T47D (cell line): ENCODE measurements around the gene MAML3.
A peak's percentile ranks its signal among the peaks of the same experiment; 100 is the strongest.

Experiments
- DNase-seq, 2 experiments: peaks; one replicate each; pipeline versions ENCODE4 v3.0.0 to v3.0.0-alpha.2; 2011 to 2012; ENCODE audit warnings: low read depth in 1 of 2, low spot score in 1 of 2
- JUND ChIP-seq: IDR thresholded peaks from 2 replicates; pipeline ENCODE4 v1.6.1; 2012; ENCODE audit warnings: low read depth
- in situ Hi-C: cut with HindIII; loops from 2 replicates; pipeline ENCODE4 v1.10.0; 2016; ENCODE audit warnings: low sequenced_read_pairs, low pct_unique_long_range_greater_than_20kb

MAML3 gene

GRCh38 chr4:139933541-139933940 is 220.4 kb downstream of the MAML3 start:
- TF ChIP-seq JUND = no peak
- in situ Hi-C loops = no loop called here
- DNase-seq = no peak

GRCh38 chr4:139933104-139933503 is 220.9 kb downstream of the MAML3 start:
- TF ChIP-seq JUND = no peak
- in situ Hi-C loops = no loop called here
- DNase-seq = no peak

GRCh38 chr4:139924782-139925181 is 229.2 kb downstream of the MAML3 start:
- no peak for TF ChIP-seq JUND
- in situ Hi-C loops = no loop called here
- DNase-seq = no peak

GRCh38 chr4:139922406-139923024 is 231.5 kb downstream of the MAML3 start:
- no peak for DNase-seq
- TF ChIP-seq JUND = no peak
- in situ Hi-C loops = no loop called here

- peak; percentile 14 to 78 for DNase-seq
- no peak for TF ChIP-seq JUND
- in situ Hi-C loops = no loop called here
Observed at GRCh38 chr4:139921429-139922184, 232.4 kb downstream of the MAML3 start.

- in situ Hi-C loops = no loop called here
- TF ChIP-seq JUND = no peak
- DNase-seq = no peak
Observed at GRCh38 chr4:139920486-139921002, 233.4 kb downstream of the MAML3 start.

- in situ Hi-C loops = no loop called here
- peak in 1 of 2 experiments; percentile 32 for DNase-seq
- no peak for TF ChIP-seq JUND
Observed at GRCh38 chr4:139919521-139919920, 234.5 kb downstream of the MAML3 start.

GRCh38 chr4:139919004-139919403 is 235.0 kb downstream of the MAML3 start:
- DNase-seq = no peak
- TF ChIP-seq JUND = no peak
- in situ Hi-C loops = no loop called here

- in situ Hi-C loops = no loop called here
- no peak for TF ChIP-seq JUND
Observed at GRCh38 chr4:139918591-139918990, 235.4 kb downstream of the MAML3 start.

GRCh38 chr4:139917896-139918295 is 236.1 kb downstream of the MAML3 start:
- DNase-seq = no peak
- in situ Hi-C loops = no loop called here
- TF ChIP-seq JUND = no peak

More at GRCh38 chr4:139918591-139918990, 235.4 kb downstream of the MAML3 start:
- no peak for DNase-seq

GRCh38 chr4:139916041-139916440 is 237.9 kb downstream of the MAML3 start:
- no peak for DNase-seq
- TF ChIP-seq JUND = no peak
- in situ Hi-C loops = no loop called here

- no peak for DNase-seq
- no peak for TF ChIP-seq JUND
- in situ Hi-C loops = no loop called here
Observed at GRCh38 chr4:139915037-139915436, 238.9 kb downstream of the MAML3 start.

- no peak for DNase-seq
- in situ Hi-C loops = no loop called here
- no peak for TF ChIP-seq JUND
Observed at GRCh38 chr4:139913995-139914598, 239.9 kb downstream of the MAML3 start.
